SKM-1 (cell line): ENCODE data around the gene TNS4.
A peak's percentile ranks its signal among the peaks of the same experiment; 100 is the strongest.

Experiments used
- DNase-seq: peaks from one replicate; lab custom pipeline; 2025; ENCODE audit not compliant: unreplicated experiment; lab: John Stamatoyannopoulos, UW

TNS4 gene

GRCh38 chr17:40459636-40460603, 41.5 kb downstream of the TNS4 start:
- DNase-seq, result no peak

- no peak for DNase-seq
Measured at GRCh38 chr17:40458851-40459482, 42.5 kb downstream of the TNS4 start.

GRCh38 chr17:40457964-40458791, 43.2 kb downstream of the TNS4 start:
- DNase-seq, result no peak

- DNase-seq, result no peak
Measured at GRCh38 chr17:40457369-40457768, 44.1 kb downstream of the TNS4 start.

GRCh38 chr17:40456396-40456951, 44.9 kb downstream of the TNS4 start:
- DNase-seq, result no peak

GRCh38 chr17:40454613-40454995, 46.8 kb downstream of the TNS4 start:
- no peak for DNase-seq

GRCh38 chr17:40453881-40454612, 47.4 kb downstream of the TNS4 start:
- DNase-seq, result no peak

GRCh38 chr17:40452921-40453378, 48.5 kb downstream of the TNS4 start:
- no peak for DNase-seq

- no peak for DNase-seq
Measured at GRCh38 chr17:40452216-40452787, 49.1 kb downstream of the TNS4 start.

- no peak for DNase-seq
Measured at GRCh38 chr17:40451420-40451819, 50.0 kb downstream of the TNS4 start.

- DNase-seq, result peak; percentile 27
Measured at GRCh38 chr17:40450175-40450574, 51.2 kb downstream of the TNS4 start.

- DNase-seq, result no peak
Measured at GRCh38 chr17:40448639-40449261, 52.7 kb downstream of the TNS4 start.

- peak; percentile 22 for DNase-seq
Measured at GRCh38 chr17:40448213-40448638, 53.2 kb downstream of the TNS4 start.

- no peak for DNase-seq
Measured at GRCh38 chr17:40447806-40448205, 53.6 kb downstream of the TNS4 start.

- DNase-seq, result no peak
Measured at GRCh38 chr17:40447148-40447644, 54.2 kb downstream of the TNS4 start.

- no peak for DNase-seq
Measured at GRCh38 chr17:40445751-40446468, 55.5 kb downstream of the TNS4 start.

GRCh38 chr17:40443988-40444899, 57.2 kb downstream of the TNS4 start:
- no peak for DNase-seq
